H1 (cell line): ENCODE results near the gene NKD2. TPM values are rescaled to one million over a fixed set of nuclear protein-coding genes. Genes with fewer than 3 reads are reported as not detected.
A peak's percentile ranks its signal among the peaks of the same experiment; 100 is the strongest.

Experiments used
- CTCF ChIA-PET: fragments of 300-600 bp; sonication (Branson Sonifier 250); formaldehyde crosslinking; loops from one replicate; lab custom pipeline; 2021; ENCODE audit not compliant: partially characterized antibody; lab: Charles Lee
- POLR2A ChIA-PET: fragments of 300-600 bp; sonication (Branson Sonifier 250); formaldehyde crosslinking; loops from one replicate; lab custom pipeline; 2021; ENCODE audit warnings: inconsistent platforms; ENCODE audit not compliant: partially characterized antibody; lab: Charles Lee
- DNase-seq, 2 experiments: peaks; one replicate each; pipeline versions ENCODE4 v3.0.0 to v3.0.0-alpha.2; 2010 to 2022; ENCODE audit warnings: low spot score in 2 of 2, low read depth in 1 of 2, mixed read lengths in 1 of 2
- FAIRE-seq: peaks from 2 replicates; lab custom pipeline; 2011; peaks lifted over from hg19 to GRCh38; lab: Jason Lieb, UNC
- H2AFZ ChIP-seq: 2 replicates; pipeline ENCODE4 v1.8.1; 2012; ENCODE audit warnings: low read length, inconsistent platforms
- H2AK5ac ChIP-seq: 2 replicates; pipeline ENCODE4 v1.6.1; 2013; ENCODE audit warnings: low read depth, low read length
- H2BK120ac ChIP-seq: replicated peaks from 2 replicates; pipeline ENCODE3; 2013; ENCODE audit warnings: low read depth, low read length, inconsistent platforms
- H2BK12ac ChIP-seq: 2 replicates; pipeline ENCODE4 v1.6.1; 2013; ENCODE audit warnings: low read depth, low read length
- H2BK15ac ChIP-seq: 2 replicates; pipeline ENCODE4 v1.6.1; 2013; ENCODE audit warnings: low read length
- H2BK20ac ChIP-seq: 2 replicates; pipeline ENCODE4 v1.6.1; 2013; ENCODE audit warnings: low read length
- H2BK5ac ChIP-seq: 2 replicates; pipeline ENCODE4 v1.6.1; 2013; ENCODE audit warnings: low read depth, low read length
- H3K14ac ChIP-seq: 2 replicates; pipeline ENCODE4 v1.6.1; 2013; ENCODE audit warnings: inconsistent platforms; ENCODE audit not compliant: insufficient read length
- H3K18ac ChIP-seq: 2 replicates; pipeline ENCODE4 v1.6.1; 2013; ENCODE audit warnings: low read length; ENCODE audit errors: extremely low read depth
- H3K23ac ChIP-seq: 2 replicates; pipeline ENCODE4 v1.6.1; 2013; ENCODE audit warnings: inconsistent platforms; ENCODE audit not compliant: insufficient read length
- H3K23me2 ChIP-seq: 2 replicates; pipeline ENCODE4 v1.6.1; 2013; ENCODE audit warnings: low read depth, low read length
- H3K27ac ChIP-seq: 2 replicates; pipeline ENCODE4 v1.6.1; 2011; ENCODE audit warnings: low read depth, low read length, inconsistent platforms
- H3K27me3 ChIP-seq, 4 experiments: replicated peaks in 1 of 4; 1 replicate in 1 of 4; 2 replicates in 3 of 4; pipeline versions ENCODE4 v1.6.1 to v1.8.1; 2011 to 2013; ENCODE audit warnings: low read length in 3 of 4, mild to moderate bottlenecking in 3 of 4, inconsistent platforms in 2 of 4, mixed read lengths in 2 of 4, moderate library complexity in 1 of 4; ENCODE audit not compliant: control insufficient read depth in 3 of 4, insufficient read depth in 3 of 4; ENCODE audit errors: extremely low read depth in 1 of 4
- H3K36me3 ChIP-seq, 4 experiments: 2 replicates each; pipeline versions ENCODE4 v1.6.1 to v1.8.1; 2011 to 2013; ENCODE audit warnings: mild to moderate bottlenecking in 4 of 4, low read length in 3 of 4, moderate library complexity in 2 of 4, control low read depth in 1 of 4, inconsistent platforms in 1 of 4; ENCODE audit not compliant: insufficient read depth in 4 of 4, control insufficient read depth in 2 of 4
- H3K4ac ChIP-seq: replicated peaks from 2 replicates; pipeline ENCODE3; 2013; ENCODE audit warnings: low read length, low read depth, mixed read lengths, inconsistent platforms; ENCODE audit not compliant: insufficient read length
- H3K4me1 ChIP-seq, 4 experiments: replicated peaks in 1 of 4; 1 replicate in 1 of 4; 2 replicates in 3 of 4; pipeline versions ENCODE4 v1.6.1 to v1.8.1; 2011 to 2013; ENCODE audit warnings: low read length in 3 of 4, inconsistent platforms in 2 of 4, mixed read lengths in 1 of 4; ENCODE audit not compliant: insufficient read depth in 4 of 4, control insufficient read depth in 3 of 4
- H3K4me2 ChIP-seq, 2 experiments: 2 replicates each; pipeline versions ENCODE4 v1.6.1 to v1.8.1; 2011 to 2013; ENCODE audit warnings: low read depth in 2 of 2, low read length in 2 of 2, control low read depth in 1 of 2, inconsistent platforms in 1 of 2, mild to moderate bottlenecking in 1 of 2; ENCODE audit not compliant: insufficient read depth in 1 of 2
- H3K4me3 ChIP-seq, 4 experiments: fragments of 200-600, 300-600 bp in 1 of 4; sonication (generic), shearing (Covaris generic), sonication (Bioruptor Twin) in 1 of 4; 2 replicates each; pipeline versions ENCODE4 v1.5.1 to v1.8.1; 2011 to 2016; ENCODE audit warnings: low read length in 4 of 4, low read depth in 3 of 4, control low read depth in 2 of 4, inconsistent platforms in 2 of 4, mild to moderate bottlenecking in 2 of 4, mixed read lengths in 1 of 4, moderate library complexity in 1 of 4; ENCODE audit not compliant: insufficient read depth in 2 of 4; ENCODE audit errors: extremely low read depth in 1 of 4
- H3K56ac ChIP-seq: replicated peaks from 2 replicates; pipeline ENCODE3; 2013; ENCODE audit warnings: low read depth, mild to moderate bottlenecking, mixed read lengths, low read length, inconsistent platforms; ENCODE audit not compliant: insufficient read length
- H3K79me1 ChIP-seq: 2 replicates; pipeline ENCODE4 v1.6.1; 2013; ENCODE audit warnings: low read depth, low read length, control low read depth
- H3K79me2 ChIP-seq, 2 experiments: 2 replicates each; pipeline versions ENCODE4 v1.6.1 to v1.8.1; 2012 to 2013; ENCODE audit warnings: low read length in 2 of 2, mild to moderate bottlenecking in 2 of 2, inconsistent platforms in 1 of 2; ENCODE audit not compliant: insufficient read depth in 2 of 2, control insufficient read depth in 1 of 2
- H3K9ac ChIP-seq, 4 experiments: replicated peaks in 1 of 4; 1 replicate in 1 of 4; 2 replicates in 3 of 4; pipeline versions ENCODE4 v1.6.1 to v1.8.1; 2011 to 2013; ENCODE audit warnings: low read depth in 3 of 4, low read length in 3 of 4, control low read depth in 2 of 4, mild to moderate bottlenecking in 2 of 4, moderate library complexity in 2 of 4, inconsistent platforms in 1 of 4; ENCODE audit errors: extremely low read depth in 1 of 4
- H3K9me3 ChIP-seq, 2 experiments: 2 replicates each; pipeline versions ENCODE4 v1.6.1 to v1.8.1; 2012 to 2013; ENCODE audit warnings: mild to moderate bottlenecking in 2 of 2, moderate library complexity in 2 of 2, control low read depth in 1 of 2, inconsistent platforms in 1 of 2, low read depth in 1 of 2, low read length in 1 of 2, mixed read lengths in 1 of 2; ENCODE audit not compliant: insufficient read depth in 2 of 2
- H4K20me1 ChIP-seq, 2 experiments: replicated peaks in 1 of 2; 2 replicates each; pipeline versions ENCODE3 to v1.8.1; 2011 to 2013; ENCODE audit warnings: inconsistent platforms in 2 of 2, low read length in 2 of 2, mild to moderate bottlenecking in 1 of 2; ENCODE audit not compliant: insufficient read depth in 2 of 2, control insufficient read depth in 1 of 2
- H4K5ac ChIP-seq: 2 replicates; pipeline ENCODE4 v1.6.1; 2013; ENCODE audit warnings: low read length, low read depth, mixed read lengths, inconsistent platforms; ENCODE audit not compliant: insufficient read length
- H4K8ac ChIP-seq: 2 replicates; pipeline ENCODE4 v1.8.0; 2013; ENCODE audit warnings: mild to moderate bottlenecking, moderate library complexity, low read length, inconsistent platforms; ENCODE audit not compliant: insufficient read depth; ENCODE audit errors: extremely low read depth
- H4K91ac ChIP-seq: replicated peaks from 2 replicates; pipeline ENCODE3; 2013; ENCODE audit warnings: low read length, mixed read lengths, inconsistent platforms; ENCODE audit not compliant: insufficient read length
- GABPA ChIP-seq: IDR thresholded peaks from 2 replicates; pipeline ENCODE4 v1.6.1; 2011; ENCODE audit warnings: mild to moderate bottlenecking, low read length, moderate library complexity, borderline replicate concordance; ENCODE audit not compliant: insufficient read depth
- MAFK ChIP-seq: IDR thresholded peaks from 2 replicates; pipeline ENCODE4 v1.6.1; 2012; ENCODE audit warnings: low read depth, mild to moderate bottlenecking, improper control_type of control experiment, low read length
- WGBS, 2 experiments: shearing (Covaris generic) in 1 of 2; methylation state at CpG; one replicate each; pipeline versions ENCODE4 v1.1.6 to v1.1.7; 2013 to 2015; ENCODE audit warnings: low lambda C conversion rate in 2 of 2, mixed read lengths in 2 of 2, inconsistent platforms in 1 of 2, low coverage in 1 of 2, missing lambda C conversion rate in 1 of 2; ENCODE audit not compliant: insufficient replicate concordance in 2 of 2, insufficient coverage in 1 of 2, insufficient read length in 1 of 2; ENCODE audit errors: extremely low coverage in 1 of 2, missing lambda C conversion rate in 1 of 2; 5-methylcytosine and 5-hydroxymethylcytosine counted together
- polyA plus RNA-seq, 7 experiments: library from polyadenylated mRNA; depleted of rRNA in 3 of 7; stranded (reverse) in 5 of 7; unstranded in 2 of 7; fragments of >200 nt in 5 of 7; fragments of 200-250 nt in 2 of 7; gene quantifications; 1 replicate in 5 of 7; 2 replicates in 1 of 7; 4 replicates in 1 of 7; pipeline versions ENCODE4 v1.2.1 to v1.2.3, GENCODE V29; 2011 to 2013; ENCODE audit warnings: missing spikeins in 2 of 7, mixed read lengths in 2 of 7
- total RNA-seq: library from RNA; stranded (reverse); fragmentation: NEBNext Ultra II Directional; extraction: Animal tissue kit (Norgen Biotek cat#: 25700); gene quantifications from 2 replicates; pipeline ENCODE4 v1.2.1, GENCODE V29; 2021

The NKD2 gene
- total and polyA plus RNA-seq, 2 of the 8 experiments (the other 6 are each of a cell fraction or from before 2014, with no cell fraction given): 5.5 to 7.9 TPM

DNA sequence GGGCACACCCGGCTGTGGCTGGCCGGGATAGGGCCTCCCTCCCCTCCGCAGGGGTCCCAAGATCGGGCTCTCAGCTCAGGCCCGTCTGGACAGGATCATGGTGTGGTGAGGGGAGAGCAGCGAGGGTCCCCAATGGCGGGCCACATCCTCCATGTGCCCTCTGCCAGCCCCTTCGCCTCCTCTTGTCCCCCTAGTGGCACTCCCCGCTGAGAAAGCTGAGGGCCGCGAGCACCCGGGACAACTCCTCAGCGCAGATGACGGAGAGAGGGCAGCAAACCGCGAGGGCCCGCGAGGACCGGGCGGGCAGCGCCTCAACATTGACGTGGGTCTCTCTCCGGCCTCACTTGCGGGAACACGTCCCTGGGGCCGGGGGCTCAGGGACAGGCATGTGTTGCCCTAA lies 24.6 kb downstream of the NKD2 start:
- peaks cover 0 to 3% (median 1%) of the 10 kb centered on the region in 4 experiments; a peak in 2 of 7 replicates for H3K4me1 ChIP-seq
- no peaks in the 10 kb centered on the region for H3K36me3 ChIP-seq
- no peaks in the 10 kb centered on the region for H3K27me3 ChIP-seq
- no peaks in the 10 kb centered on the region for H3K79me1 ChIP-seq
- H3K9me3 ChIP-seq: no peaks in the 10 kb centered on the region
- no peak overlapping the region for H3K9ac ChIP-seq
- no peaks in the 10 kb centered on the region for H3K79me2 ChIP-seq
- no peak overlapping the region for H2BK120ac ChIP-seq
- H2BK20ac ChIP-seq: no peak overlapping the region
- H3K56ac ChIP-seq: no peak overlapping the region
- H3K4me3 ChIP-seq: no peak overlapping the region
- POLR2A ChIA-PET: interaction anchor here (1.1 to 1.3 kb wide), 2 partner anchors 44 to 79 kb away, joined by 3 to 4 read pairs; no protein-coding TSS in a partner anchor
- no peak overlapping the region for H3K23ac ChIP-seq
- H4K20me1 ChIP-seq: peaks cover 0 to 2% of the 10 kb centered on the region in 2 experiments
- no peak for FAIRE-seq
- TF ChIP-seq MAFK (no peak), GABPA (0 out of 2 replicates have a peak, but pooled peaks have one; percentile 8)
- no peak overlapping the region for H4K5ac ChIP-seq
- WGBS, 2 experiments: 93% methylated on average over 24 of the region's 26 CpGs; no CpG with 5 or more reads in 1 of the 2 experiments
- no peak overlapping the region for H2BK15ac ChIP-seq
- peak overlapping the region; percentile 57; the same call in 1 of the 2 replicates for H4K8ac ChIP-seq
- DNase-seq: no peak
- H3K4ac ChIP-seq: no peak overlapping the region
- peaks cover 1% of the 10 kb centered on the region; the same call in 1 of the 2 replicates for H3K23me2 ChIP-seq
- H2AFZ ChIP-seq: no peak overlapping the region
- CTCF ChIA-PET: interaction anchor here (1.1 to 2.2 kb wide), 4 partner anchors 14 to 134 kb away, joined by 3 to 10 read pairs (median 4); no protein-coding TSS in a partner anchor
- no peak overlapping the region for H3K4me2 ChIP-seq
- H2BK5ac ChIP-seq: peak overlapping the region; percentile 5; the same call in 1 of the 2 replicates
- H4K91ac ChIP-seq: no peak overlapping the region
- H2BK12ac ChIP-seq: no peak overlapping the region
- no peak overlapping the region for H3K27ac ChIP-seq
- no peak overlapping the region for H3K14ac ChIP-seq
- no peak overlapping the region; the same call in 1 of the 2 replicates for H3K18ac ChIP-seq
- H2AK5ac ChIP-seq: no peak overlapping the region
